ENCODE measurements around the gene KCNK13. TPM values are rescaled to one million over a fixed set of nuclear protein-coding genes. Genes with fewer than 3 reads are reported as not detected.

Gene KCNK13
- total RNA-seq, 1 experiment from 2014 or later: 0.17 TPM

GRCh38 chr14:90040411-90040810 lies 21.4 kb upstream of the KCNK13 start (continued):
- TF ChIP-seq CTCF (IDR thresholded peaks at IDR 0.05) (no peak), MXD4 (CRISPR knock-in tag; IDR thresholded peaks at IDR 0.05; ENCODE audit: borderline replicate concordance) (no peak), E2F1 (CRISPR knock-in tag; IDR thresholded peaks at IDR 0.05) (no peak), FOXP1 (CRISPR knock-in tag; IDR thresholded peaks at IDR 0.05; ENCODE audit: borderline replicate concordance) (no peak), HMGXB4 (CRISPR knock-in tag; IDR thresholded peaks at IDR 0.05) (no peak), ZNF512 (CRISPR knock-in tag; IDR thresholded peaks at IDR 0.05; ENCODE audit: borderline replicate concordance) (no peak), ZNF396 (CRISPR knock-in tag; IDR thresholded peaks at IDR 0.05; ENCODE audit: borderline replicate concordance) (no peak), USF2 (CRISPR knock-in tag; IDR thresholded peaks at IDR 0.05) (no peak), ZBTB43 (CRISPR knock-in tag; IDR thresholded peaks at IDR 0.05) (no peak), ZNF219 (CRISPR knock-in tag; IDR thresholded peaks at IDR 0.05; ENCODE audit: borderline replicate concordance) (no peak)

- ATAC-seq (no peak), DNase-seq (ENCODE audit: low spot score) (no peak)
- H3K36me3 Mint-ChIP-seq: peaks cover 13% of the 10 kb centered on the region
- ChIA-PET CTCF (no interaction called here), POLR2A (no interaction called here)
- no peak for TF ChIP-seq ZNF232 (CRISPR knock-in tag; IDR thresholded peaks at IDR 0.05)
- no peak for TF ChIP-seq ZNF138 (CRISPR knock-in tag; conservative IDR thresholded peaks at IDR 0.05)
- 0 out of 2 replicates have a peak, but pooled peaks cover 2% of the 10 kb centered on the region for H3K9me3 Mint-ChIP-seq
- no peak overlapping the region for H3K27ac Mint-ChIP-seq
- no peak overlapping the region for H3K4me3 Mint-ChIP-seq
- no peaks in the 10 kb centered on the region for H3K27me3 Mint-ChIP-seq (ENCODE audit: low read depth)
- H3K4me1 Mint-ChIP-seq: no peaks in the 10 kb centered on the region
Measured at GRCh38 chr14:90042496-90043252, 19.1 kb upstream of the KCNK13 start.

- POLR2A ChIA-PET: no interaction called here
- Mint-ChIP-seq H3K4me3 (no peak overlapping the region), H3K27me3 (ENCODE audit: low read depth) (no peaks in the 10 kb centered on the region), H3K9me3 (no peaks in the 10 kb centered on the region), H3K36me3 (peaks cover 6% of the 10 kb centered on the region; the same call in 1 of the 2 replicates), H3K4me1 (no peaks in the 10 kb centered on the region), H3K27ac (no peak overlapping the region)
- DNase-seq (ENCODE audit: low spot score): no peak
- CTCF ChIA-PET: no interaction called here
- ATAC-seq: no peak
- TF ChIP-seq ESRRA (CRISPR knock-in tag; IDR thresholded peaks at IDR 0.05; ENCODE audit: borderline replicate concordance) (no peak), PRRX2 (CRISPR knock-in tag; IDR thresholded peaks at IDR 0.05) (no peak), IRF2 (CRISPR knock-in tag; IDR thresholded peaks at IDR 0.05; ENCODE audit: borderline replicate concordance, low read depth) (no peak), ZNF671 (CRISPR knock-in tag; IDR thresholded peaks at IDR 0.05) (no peak), RORB (CRISPR knock-in tag; IDR thresholded peaks at IDR 0.05) (no peak), ZNF512 (CRISPR knock-in tag; IDR thresholded peaks at IDR 0.05; ENCODE audit: borderline replicate concordance) (no peak), ZNF281 (CRISPR knock-in tag; IDR thresholded peaks at IDR 0.05) (no peak), ZNF423 (CRISPR knock-in tag; IDR thresholded peaks at IDR 0.05) (no peak)
Measured at GRCh38 chr14:90045616-90046015, 16.2 kb upstream of the KCNK13 start.
